Cortex of kidney (tissue), 1 donor: ENCODE measurements around the gene SLC6A18.
"Not testable (repeated sequence)": the region's sequence is repeated elsewhere in the genome, so short reads cannot be mapped to it uniquely, and the experiment has no call there.

ENCODE experiments used
- DNase-seq: peaks from one replicate; lab custom pipeline; 2025; lab: John Stamatoyannopoulos, UW

Gene SLC6A18

GRCh38 chr5:1215320-1216096, 9.7 kb upstream of the SLC6A18 start:
- no peak for DNase-seq

- DNase-seq: no peak
These were observed 8.8 kb upstream of the SLC6A18 start for GRCh38 chr5:1216211-1216917.

- no peak for DNase-seq
These were observed 8.3 kb upstream of the SLC6A18 start for GRCh38 chr5:1216918-1217295.

- no peak for DNase-seq
These were observed 7.5 kb upstream of the SLC6A18 start for GRCh38 chr5:1217596-1218206.

GRCh38 chr5:1218351-1219080, 6.7 kb upstream of the SLC6A18 start:
- DNase-seq: no peak

- DNase-seq: no peak
These were observed 5.9 kb upstream of the SLC6A18 start for GRCh38 chr5:1219098-1219767.

GRCh38 chr5:1219768-1220100, 5.4 kb upstream of the SLC6A18 start:
- no peak for DNase-seq

- DNase-seq: no peak
These were observed 4.8 kb upstream of the SLC6A18 start for GRCh38 chr5:1220351-1220750.

GRCh38 chr5:1220831-1221230, 4.3 kb upstream of the SLC6A18 start:
- no peak for DNase-seq

- no peak for DNase-seq
These were observed 3.5 kb upstream of the SLC6A18 start for GRCh38 chr5:1221721-1222120.

GRCh38 chr5:1222147-1222546, 3.0 kb upstream of the SLC6A18 start:
- no peak for DNase-seq

- DNase-seq: no peak
These were observed 2.4 kb upstream of the SLC6A18 start for GRCh38 chr5:1222621-1223277.

- no peak for DNase-seq
These were observed 1.9 kb upstream of the SLC6A18 start for GRCh38 chr5:1223278-1223670.

- DNase-seq: no peak
These were observed 550 bp upstream of the SLC6A18 start for GRCh38 chr5:1224631-1225030.

- no peak for DNase-seq
These were observed 1.1 kb downstream of the SLC6A18 start for GRCh38 chr5:1226231-1226630.

GRCh38 chr5:1226839-1227581, 1.8 kb downstream of the SLC6A18 start:
- no peak for DNase-seq

GRCh38 chr5:1227667-1228066, 2.5 kb downstream of the SLC6A18 start:
- no peak for DNase-seq

- DNase-seq: no peak
These were observed 2.9 kb downstream of the SLC6A18 start for GRCh38 chr5:1228120-1228519.

GRCh38 chr5:1229023-1229422, 3.8 kb downstream of the SLC6A18 start:
- DNase-seq: not testable (repeated sequence)

- DNase-seq: no peak
These were observed 4.6 kb downstream of the SLC6A18 start for GRCh38 chr5:1229822-1230221.

- DNase-seq: no peak
These were observed 5.4 kb downstream of the SLC6A18 start for GRCh38 chr5:1230551-1230950.
